NB4 (cell line): ENCODE results near the gene TMEM242.

Source experiments
- DNase-seq: peaks from one replicate; pipeline ENCODE4 v3.0.0; 2010; ENCODE audit warnings: low read depth
- H3K4me3 ChIP-seq: one replicate; pipeline ENCODE4 v1.5.1; 2011; ENCODE audit warnings: mild to moderate bottlenecking, low read depth, low read length, moderate library complexity
- MYC ChIP-seq: IDR thresholded peaks from 2 replicates; pipeline ENCODE4 v1.6.1; 2011; ENCODE audit warnings: low read depth, low read length
- POLR2A ChIP-seq: IDR thresholded peaks from 2 replicates; pipeline ENCODE4 v1.6.1; 2011; ENCODE audit warnings: mild to moderate bottlenecking; ENCODE audit not compliant: insufficient read length; ENCODE audit errors: extremely low read depth
- TF ChIP-seq, protein P1 (sequence below): IDR thresholded peaks from one replicate; pipeline ENCODE4 v1.5.1; 2012; ENCODE audit warnings: low read depth, low read length
- TF ChIP-seq, protein P2 (sequence below): IDR thresholded peaks from 2 replicates; pipeline ENCODE4 v1.6.1; 2011; ENCODE audit warnings: low read depth, low read length

TMEM242 gene

GRCh38 chr6:157266274-157267101, 56.8 kb downstream of the TMEM242 start:
- H3K4me3 ChIP-seq, result no peak overlapping the region
- DNase-seq, result no peak
- TF ChIP-seq POLR2A (no peak), MYC (no peak)
- TF ChIP-seq, protein P1, sequence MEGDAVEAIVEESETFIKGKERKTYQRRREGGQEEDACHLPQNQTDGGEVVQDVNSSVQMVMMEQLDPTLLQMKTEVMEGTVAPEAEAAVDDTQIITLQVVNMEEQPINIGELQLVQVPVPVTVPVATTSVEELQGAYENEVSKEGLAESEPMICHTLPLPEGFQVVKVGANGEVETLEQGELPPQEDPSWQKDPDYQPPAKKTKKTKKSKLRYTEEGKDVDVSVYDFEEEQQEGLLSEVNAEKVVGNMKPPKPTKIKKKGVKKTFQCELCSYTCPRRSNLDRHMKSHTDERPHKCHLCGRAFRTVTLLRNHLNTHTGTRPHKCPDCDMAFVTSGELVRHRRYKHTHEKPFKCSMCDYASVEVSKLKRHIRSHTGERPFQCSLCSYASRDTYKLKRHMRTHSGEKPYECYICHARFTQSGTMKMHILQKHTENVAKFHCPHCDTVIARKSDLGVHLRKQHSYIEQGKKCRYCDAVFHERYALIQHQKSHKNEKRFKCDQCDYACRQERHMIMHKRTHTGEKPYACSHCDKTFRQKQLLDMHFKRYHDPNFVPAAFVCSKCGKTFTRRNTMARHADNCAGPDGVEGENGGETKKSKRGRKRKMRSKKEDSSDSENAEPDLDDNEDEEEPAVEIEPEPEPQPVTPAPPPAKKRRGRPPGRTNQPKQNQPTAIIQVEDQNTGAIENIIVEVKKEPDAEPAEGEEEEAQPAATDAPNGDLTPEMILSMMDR, result no peak
- TF ChIP-seq, protein P2, sequence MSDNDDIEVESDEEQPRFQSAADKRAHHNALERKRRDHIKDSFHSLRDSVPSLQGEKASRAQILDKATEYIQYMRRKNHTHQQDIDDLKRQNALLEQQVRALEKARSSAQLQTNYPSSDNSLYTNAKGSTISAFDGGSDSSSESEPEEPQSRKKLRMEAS, result no peak

- TF ChIP-seq MYC (no peak), POLR2A (no peak)
- TF ChIP-seq, protein P2, result no peak
- TF ChIP-seq, protein P1, result no peak
- H3K4me3 ChIP-seq, result no peak overlapping the region
- no peak for DNase-seq
Observed at GRCh38 chr6:157265635-157266034, 57.7 kb downstream of the TMEM242 start.

DNA sequence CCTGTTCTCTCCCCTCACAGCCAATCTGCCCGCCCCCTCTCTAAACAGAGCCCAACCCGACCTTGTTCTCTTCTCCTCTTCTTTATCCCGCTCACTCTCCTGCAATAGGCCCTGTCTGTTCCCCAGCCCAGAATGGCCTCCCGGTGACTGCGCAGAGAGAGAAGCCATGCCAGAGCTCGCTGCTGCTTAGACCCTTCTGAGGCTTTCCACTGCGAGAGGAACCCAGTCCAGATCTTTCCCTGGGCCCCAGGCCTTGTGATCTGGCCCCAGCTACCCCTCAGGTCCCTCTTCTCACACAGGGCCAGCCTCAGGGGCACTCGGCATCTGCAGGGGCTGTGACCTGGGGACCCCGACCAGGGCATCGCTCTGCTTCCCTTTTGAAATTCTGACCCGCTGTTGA, 58.1 kb downstream of the TMEM242 start:
- TF ChIP-seq MYC (no peak), POLR2A (no peak)
- TF ChIP-seq, protein P1, result no peak
- TF ChIP-seq, protein P2, result no peak
- no peak for DNase-seq
- no peak overlapping the region for H3K4me3 ChIP-seq

DNA sequence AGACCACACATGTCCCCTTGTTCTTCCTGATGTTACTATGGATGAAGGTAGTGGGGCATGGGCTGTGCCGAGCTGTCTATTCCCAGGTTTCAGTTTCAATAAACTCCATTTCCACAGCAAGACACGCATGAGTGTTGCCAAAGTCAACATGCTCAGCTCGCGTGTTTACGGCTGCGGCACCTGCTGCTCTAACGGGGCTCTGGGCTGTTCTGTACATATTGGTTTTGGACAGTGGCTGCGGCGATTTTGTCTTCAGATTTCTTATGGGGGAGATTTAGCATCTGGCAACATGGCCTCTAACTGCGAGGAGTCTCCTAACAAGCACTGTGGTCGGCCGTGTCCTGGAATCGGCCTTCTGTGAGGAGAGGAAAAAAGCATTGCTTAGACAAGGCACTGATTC, 58.6 kb downstream of the TMEM242 start:
- DNase-seq, result no peak
- H3K4me3 ChIP-seq, result no peak overlapping the region
- no peak for TF ChIP-seq MYC
- TF ChIP-seq, protein P1, result no peak
- TF ChIP-seq POLR2A, result no peak
- TF ChIP-seq, protein P2, result no peak

DNA sequence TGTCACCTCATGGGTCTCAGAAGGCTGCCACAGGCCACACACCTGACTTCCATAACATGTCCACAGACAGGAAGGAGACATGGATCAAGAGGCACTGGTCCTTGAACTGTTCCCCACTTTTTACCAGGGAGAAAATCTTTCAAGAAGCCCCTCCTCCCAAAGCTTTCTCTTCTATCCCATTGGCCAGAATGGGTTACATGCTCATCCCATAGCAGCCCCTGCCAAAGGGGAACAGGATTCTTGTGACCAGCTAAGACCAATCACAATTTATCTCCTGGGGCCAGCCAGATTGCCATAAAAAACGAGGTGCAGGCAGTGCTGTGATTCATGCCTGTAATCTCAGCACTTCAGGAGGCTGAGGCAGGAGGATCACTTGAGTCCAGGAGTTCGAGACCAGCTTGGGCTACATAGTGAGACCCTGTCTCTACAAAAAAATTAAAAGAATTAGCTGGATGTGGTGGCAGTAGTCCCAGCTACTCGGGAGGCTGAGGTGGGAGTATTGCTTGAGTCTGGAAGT, 59.4 kb downstream of the TMEM242 start:
- no peak for DNase-seq
- TF ChIP-seq POLR2A, result no peak
- TF ChIP-seq, protein P1, result no peak
- TF ChIP-seq, protein P2, result no peak
- TF ChIP-seq MYC, result no peak

More for the DNA sequence above, 59.4 kb downstream of the TMEM242 start:
- H3K4me3 ChIP-seq, result no peak overlapping the region
